B cell (primary cell): Measurements from ENCODE around the gene EPB41L4A.

ENCODE experiments used
- EZH2 ChIP-seq: IDR thresholded peaks from 2 replicates; pipeline ENCODE4 v1.6.1; 2012; ENCODE audit warnings: borderline replicate concordance, low read depth, mild to moderate bottlenecking, moderate library complexity, low read length; ENCODE audit not compliant: insufficient read depth, poor library complexity, severe bottlenecking
- TF ChIP-seq, protein P1 (sequence below): fragments of 200-600 bp; IDR thresholded peaks from one replicate; pipeline ENCODE4 v1.8.0; 2022; ENCODE audit warnings: antibody characterized with exemption, mild to moderate bottlenecking

DNA sequence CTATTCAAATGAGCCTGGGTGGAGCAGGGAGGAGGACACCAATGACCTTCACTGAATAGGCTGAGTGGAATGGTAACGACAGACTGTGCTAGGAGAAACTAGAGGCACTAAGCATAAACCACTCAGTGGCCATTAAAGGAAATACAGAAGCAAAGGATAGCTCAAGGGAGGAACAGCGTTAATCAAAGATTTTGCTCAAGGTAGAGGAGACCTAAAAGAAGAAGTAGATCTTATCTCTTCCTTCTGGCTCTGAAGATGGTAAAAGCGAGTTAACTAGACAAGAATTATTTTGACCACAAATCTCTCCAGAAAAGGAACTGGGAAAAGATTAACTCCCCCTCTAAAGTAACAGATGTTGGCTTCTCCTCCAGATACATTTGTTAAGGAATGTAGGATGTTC is 299.6 kb downstream of the EPB41L4A start:
- TF ChIP-seq, protein P1, sequence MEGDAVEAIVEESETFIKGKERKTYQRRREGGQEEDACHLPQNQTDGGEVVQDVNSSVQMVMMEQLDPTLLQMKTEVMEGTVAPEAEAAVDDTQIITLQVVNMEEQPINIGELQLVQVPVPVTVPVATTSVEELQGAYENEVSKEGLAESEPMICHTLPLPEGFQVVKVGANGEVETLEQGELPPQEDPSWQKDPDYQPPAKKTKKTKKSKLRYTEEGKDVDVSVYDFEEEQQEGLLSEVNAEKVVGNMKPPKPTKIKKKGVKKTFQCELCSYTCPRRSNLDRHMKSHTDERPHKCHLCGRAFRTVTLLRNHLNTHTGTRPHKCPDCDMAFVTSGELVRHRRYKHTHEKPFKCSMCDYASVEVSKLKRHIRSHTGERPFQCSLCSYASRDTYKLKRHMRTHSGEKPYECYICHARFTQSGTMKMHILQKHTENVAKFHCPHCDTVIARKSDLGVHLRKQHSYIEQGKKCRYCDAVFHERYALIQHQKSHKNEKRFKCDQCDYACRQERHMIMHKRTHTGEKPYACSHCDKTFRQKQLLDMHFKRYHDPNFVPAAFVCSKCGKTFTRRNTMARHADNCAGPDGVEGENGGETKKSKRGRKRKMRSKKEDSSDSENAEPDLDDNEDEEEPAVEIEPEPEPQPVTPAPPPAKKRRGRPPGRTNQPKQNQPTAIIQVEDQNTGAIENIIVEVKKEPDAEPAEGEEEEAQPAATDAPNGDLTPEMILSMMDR: no peak
- TF ChIP-seq EZH2: no peak
